Stimulated activated naive CD8-positive, alpha-beta T cell treated with anti-CD3 and anti-CD28 coated beads, Interleukin-15, Interleukin-2, amounts not matched to agents 100 ng/mL and 50 ng/mL, for 24 hours (primary cell): Measurements from ENCODE around the gene SLC36A2.
"Not testable (repeated sequence)": the region's sequence is repeated elsewhere in the genome, so short reads cannot be mapped to it uniquely, and the experiment has no call there.

Source experiments
- H3K27ac Mint-ChIP-seq: one replicate; pipeline ENCODE4 v1.8.0; 2021; ENCODE audit warnings: mild to moderate bottlenecking, mixed read lengths
- H3K27me3 Mint-ChIP-seq: one replicate; pipeline ENCODE4 v1.8.0; 2021; ENCODE audit warnings: mixed read lengths
- H3K36me3 Mint-ChIP-seq: one replicate; pipeline ENCODE4 v1.8.0; 2021; ENCODE audit warnings: low read depth, mixed read lengths
- H3K4me1 Mint-ChIP-seq: one replicate; pipeline ENCODE4 v1.8.0; 2021; ENCODE audit warnings: low read depth, mixed read lengths
- H3K4me3 Mint-ChIP-seq: one replicate; pipeline ENCODE4 v1.8.0; 2021; ENCODE audit warnings: mild to moderate bottlenecking, mixed read lengths
- H3K9me3 Mint-ChIP-seq: one replicate; pipeline ENCODE4 v1.8.0; 2021; ENCODE audit warnings: mixed read lengths

The SLC36A2 gene

DNA sequence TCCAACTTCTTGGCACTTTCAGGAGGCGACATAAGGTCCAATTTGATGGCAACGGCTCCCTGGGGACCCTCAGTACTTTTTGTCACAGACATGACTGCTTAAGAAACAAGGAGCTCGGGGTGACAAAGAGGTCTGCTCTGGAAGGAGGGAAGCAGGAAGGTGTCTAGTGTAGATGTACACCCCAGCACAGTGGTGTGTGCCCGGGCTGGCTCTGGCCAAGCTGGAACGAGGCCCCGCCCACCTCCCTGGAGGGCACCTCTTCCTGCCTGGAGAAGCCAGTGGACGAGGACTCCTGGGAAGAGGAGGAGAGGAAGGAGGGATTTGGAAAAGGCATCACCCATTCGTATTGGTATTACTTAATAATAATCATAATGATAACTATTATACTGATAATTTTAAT lies at the start of gene SLC36A2:
SLC36A2 (minus strand) TSS at position 191 of the 400 bp plus-strand sequence; CDS start at position 92, 99 bp downstream.
- Mint-ChIP-seq H3K4me1 (no peaks in the 10 kb centered on the region), H3K36me3 (no peaks in the 10 kb centered on the region), H3K9me3 (no peaks in the 10 kb centered on the region), H3K27me3 (peaks cover 41% of the 10 kb centered on the region), H3K4me3 (no peak within 1 kb of the TSS), H3K27ac (no peak within 1 kb of the TSS)

DNA sequence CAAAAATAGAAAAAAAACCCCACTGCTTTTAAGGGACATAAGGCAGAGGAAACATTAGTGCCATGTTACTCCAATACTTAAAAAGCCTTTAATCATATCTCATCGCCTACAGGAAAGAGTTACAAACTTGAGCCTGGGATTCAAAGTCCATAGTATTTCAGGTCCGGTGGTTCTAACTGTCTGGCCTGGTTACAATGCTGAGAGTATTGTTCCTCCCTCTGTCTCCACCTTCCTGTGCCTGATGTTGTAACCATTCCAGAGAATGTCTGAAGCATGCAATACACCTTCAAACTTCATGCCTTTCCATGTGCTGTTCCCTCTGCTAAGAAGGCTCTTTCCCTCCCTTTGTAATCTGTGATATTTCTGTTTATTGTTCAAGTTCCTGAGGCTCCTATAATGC lies 41.6 kb upstream of the SLC36A2 start:
- Mint-ChIP-seq H3K4me1 (no peaks in the 10 kb centered on the region), H3K9me3 (peaks cover 1% of the 10 kb centered on the region), H3K27me3 (peaks cover 18% of the 10 kb centered on the region), H3K27ac (no peak overlapping the region), H3K4me3 (no peak overlapping the region), H3K36me3 (no peaks in the 10 kb centered on the region)

DNA sequence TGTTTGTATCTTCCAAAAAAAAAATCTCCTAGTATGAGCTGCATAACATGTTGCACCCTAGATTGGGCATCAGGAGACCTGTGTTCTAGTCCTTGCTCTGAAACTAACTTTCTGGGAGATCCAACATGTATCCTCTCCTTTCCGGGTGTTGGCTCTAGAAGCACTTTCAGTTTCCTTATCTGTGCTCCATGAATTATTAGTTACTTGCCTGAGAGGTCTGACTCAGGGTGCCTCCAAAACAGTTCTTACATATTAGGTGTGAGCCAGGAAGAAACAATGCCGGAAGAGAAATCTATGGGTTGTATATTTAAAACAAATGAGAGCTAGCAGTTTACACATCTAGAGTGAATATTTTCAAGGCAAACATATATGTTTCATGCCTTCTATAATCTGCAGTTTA lies 36.7 kb upstream of the SLC36A2 start:
- Mint-ChIP-seq H3K36me3 (no peaks in the 10 kb centered on the region), H3K27me3 (peaks cover 12% of the 10 kb centered on the region), H3K27ac (no peak overlapping the region), H3K9me3 (no peaks in the 10 kb centered on the region), H3K4me1 (no peaks in the 10 kb centered on the region), H3K4me3 (no peak overlapping the region)

DNA sequence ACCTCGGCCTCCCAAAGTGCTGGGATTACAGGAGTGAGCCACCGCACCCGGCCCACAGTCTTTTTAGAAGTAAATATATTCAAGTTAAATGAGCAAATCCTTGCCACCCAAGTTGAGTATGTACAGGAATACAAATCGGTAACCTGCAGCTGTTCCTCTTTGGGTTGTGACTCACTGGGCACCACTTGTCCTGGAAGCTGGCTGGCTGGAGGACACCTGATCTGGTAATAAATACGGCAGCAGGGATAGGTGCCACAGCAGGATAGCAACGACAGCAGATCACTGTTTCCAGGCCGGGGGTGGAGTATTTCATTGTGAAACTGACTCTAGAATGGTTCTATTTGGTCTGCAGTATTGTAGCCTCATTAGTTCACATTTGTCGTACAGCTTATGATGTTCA lies 35.7 kb upstream of the SLC36A2 start:
- Mint-ChIP-seq H3K9me3 (no peaks in the 10 kb centered on the region), H3K4me1 (no peaks in the 10 kb centered on the region), H3K4me3 (no peak overlapping the region), H3K36me3 (no peaks in the 10 kb centered on the region), H3K27me3 (peaks cover 8% of the 10 kb centered on the region), H3K27ac (no peak overlapping the region)

DNA sequence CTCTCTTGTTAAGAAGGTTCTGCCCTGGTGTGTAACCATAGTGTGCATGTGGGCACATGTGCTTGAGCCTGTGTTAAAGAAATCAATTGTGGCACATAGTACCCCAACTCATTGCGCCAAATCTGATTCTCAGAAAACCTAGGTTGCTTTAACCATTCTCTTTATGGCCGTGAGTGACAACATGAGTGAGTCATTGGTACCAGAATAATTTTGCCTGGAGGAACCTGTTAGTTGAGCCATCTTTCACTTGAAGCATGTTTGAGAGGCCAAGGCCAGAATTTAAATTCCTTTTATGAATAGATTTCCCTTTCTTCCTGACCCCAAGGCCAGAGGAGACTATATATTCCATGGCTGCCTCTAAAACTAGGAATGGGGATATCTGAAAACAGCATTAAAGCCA lies 35.2 kb upstream of the SLC36A2 start:
- no peak overlapping the region for H3K27ac Mint-ChIP-seq
- no peaks in the 10 kb centered on the region for H3K9me3 Mint-ChIP-seq
- no peak overlapping the region for H3K4me3 Mint-ChIP-seq
- no peaks in the 10 kb centered on the region for H3K4me1 Mint-ChIP-seq
- no peaks in the 10 kb centered on the region for H3K36me3 Mint-ChIP-seq
- peaks cover 8% of the 10 kb centered on the region for H3K27me3 Mint-ChIP-seq

DNA sequence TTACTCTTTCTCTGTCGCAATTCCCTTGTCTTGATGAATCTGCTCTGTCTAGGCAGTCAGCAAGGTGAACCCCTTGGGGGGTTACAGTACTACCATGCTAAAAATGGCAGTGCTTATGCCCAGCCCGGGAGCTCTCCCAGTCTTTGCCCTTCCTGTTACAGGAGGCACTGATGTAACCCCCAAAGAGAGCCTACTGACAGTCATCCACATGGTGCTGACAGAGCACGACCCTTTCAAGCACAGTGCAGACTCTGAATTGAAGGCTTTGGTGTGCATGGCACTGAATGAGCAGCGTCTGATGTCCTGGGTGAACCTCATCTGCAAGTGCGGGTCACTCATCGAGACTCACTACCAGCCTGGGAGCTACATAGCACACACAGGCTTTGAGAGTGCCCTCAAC lies 34.5 kb upstream of the SLC36A2 start:
- Mint-ChIP-seq H3K4me1 (no peaks in the 10 kb centered on the region), H3K36me3 (no peaks in the 10 kb centered on the region), H3K27me3 (peaks cover 6% of the 10 kb centered on the region), H3K9me3 (no peaks in the 10 kb centered on the region), H3K27ac (no peak overlapping the region), H3K4me3 (no peak overlapping the region)

DNA sequence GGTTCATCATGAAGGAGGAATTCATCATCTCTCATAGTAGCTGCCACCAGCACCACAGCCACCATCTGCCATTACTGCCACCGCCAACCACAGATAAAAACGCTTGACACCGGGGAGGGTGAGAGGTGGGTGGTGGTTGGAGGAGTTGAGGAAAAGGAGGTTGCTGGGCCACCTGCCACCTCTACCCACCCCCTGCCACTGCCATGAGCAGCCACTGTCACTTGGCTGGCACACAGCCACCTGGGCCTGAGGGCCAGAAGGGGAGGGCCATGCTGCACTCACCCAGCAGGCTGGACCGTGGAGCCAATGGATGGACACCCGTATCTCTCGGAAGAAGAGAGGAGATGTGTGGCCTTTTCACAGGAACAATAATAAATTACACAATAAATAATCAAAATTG lies 31.3 kb upstream of the SLC36A2 start:
- Mint-ChIP-seq H3K4me3 (no peak overlapping the region), H3K36me3 (no peaks in the 10 kb centered on the region), H3K27me3 (no peaks in the 10 kb centered on the region), H3K9me3 (no peaks in the 10 kb centered on the region), H3K27ac (no peak overlapping the region), H3K4me1 (no peaks in the 10 kb centered on the region)

DNA sequence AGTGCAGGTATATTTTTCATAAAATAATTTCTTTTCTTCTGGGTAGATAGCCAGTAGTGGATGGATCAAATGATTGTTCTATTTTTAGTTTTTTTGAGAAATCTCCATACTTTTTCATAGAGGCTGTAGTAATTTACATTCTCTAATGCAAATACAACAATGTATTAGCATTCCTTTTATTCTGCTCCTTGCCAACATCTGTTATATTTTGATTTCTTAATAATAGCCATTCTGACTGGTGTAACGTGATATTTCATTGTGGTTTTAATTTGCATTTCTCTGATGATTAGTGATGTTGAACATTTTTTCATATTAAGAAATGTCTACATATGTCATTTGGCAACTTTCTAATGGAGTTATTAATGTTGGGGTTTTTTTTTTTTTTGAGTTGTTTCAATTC lies 27.2 kb upstream of the SLC36A2 start:
- Mint-ChIP-seq H3K27ac (no peak overlapping the region), H3K9me3 (no peaks in the 10 kb centered on the region), H3K4me1 (no peaks in the 10 kb centered on the region), H3K36me3 (no peaks in the 10 kb centered on the region), H3K4me3 (no peak overlapping the region), H3K27me3 (no peaks in the 10 kb centered on the region)

DNA sequence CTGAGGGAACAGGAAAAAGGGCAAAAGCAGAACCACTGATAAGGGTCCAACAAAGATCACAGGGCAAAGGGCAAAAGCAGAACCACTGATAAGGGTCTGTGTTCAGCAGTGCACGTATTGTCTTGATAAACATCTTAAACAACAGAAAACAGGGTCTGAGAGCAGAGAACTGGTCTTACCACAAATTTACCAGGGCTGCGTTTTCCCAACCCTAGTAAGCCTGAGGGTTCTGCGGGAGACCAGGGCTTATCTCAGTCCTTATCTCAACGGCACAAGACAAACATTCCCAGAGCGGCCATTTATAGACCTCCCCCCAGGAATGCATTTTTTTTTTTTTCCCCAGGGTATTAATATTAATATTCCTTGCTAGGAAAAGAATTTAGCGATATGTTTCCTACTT lies 19.7 kb upstream of the SLC36A2 start:
- Mint-ChIP-seq H3K27me3 (peaks cover 22% of the 10 kb centered on the region), H3K9me3 (peaks cover 47% of the 10 kb centered on the region)
- H3K27ac Mint-ChIP-seq, H3K4me1 Mint-ChIP-seq, H3K36me3 Mint-ChIP-seq, H3K4me3 Mint-ChIP-seq: not testable (repeated sequence)

DNA sequence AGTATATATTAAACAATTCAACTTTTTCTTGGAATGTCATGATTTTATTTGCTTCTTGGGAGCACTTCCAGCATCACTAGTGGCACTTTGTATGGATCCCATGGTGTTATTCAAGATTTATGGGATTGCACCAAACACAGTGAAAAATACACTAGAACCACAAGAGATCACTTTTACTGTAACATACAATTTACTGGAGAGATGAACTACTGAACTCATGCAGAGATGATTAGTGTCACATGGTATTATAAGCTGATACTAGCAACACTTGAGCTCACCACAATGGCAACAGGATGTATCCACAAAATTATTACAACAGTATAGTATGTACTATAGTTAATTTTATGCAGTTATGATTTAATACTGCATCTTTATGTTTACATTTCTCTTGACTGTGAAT lies 16.3 kb upstream of the SLC36A2 start:
- H3K27me3 Mint-ChIP-seq: peaks cover 31% of the 10 kb centered on the region

DNA sequence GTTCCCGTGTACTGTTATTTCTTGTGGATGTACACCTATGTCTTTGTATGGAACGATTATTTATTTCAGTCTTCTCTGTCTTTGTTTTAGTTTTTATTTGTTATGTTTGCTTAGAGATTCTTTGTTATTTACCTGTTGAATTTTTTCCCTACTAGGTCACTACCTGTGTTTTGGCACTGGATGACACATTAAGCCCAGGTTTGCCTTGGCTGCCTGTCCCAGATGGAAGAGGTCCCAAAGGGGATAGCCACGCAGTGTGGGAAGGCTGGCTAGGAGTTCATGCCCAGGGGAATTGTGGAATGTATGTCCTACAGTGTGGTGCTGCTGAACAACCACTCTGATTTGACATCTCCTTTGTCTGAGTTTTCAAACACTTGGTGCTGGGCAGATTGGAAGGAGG lies 15.6 kb upstream of the SLC36A2 start:
- H3K36me3 Mint-ChIP-seq: no peaks in the 10 kb centered on the region
- peaks cover 27% of the 10 kb centered on the region for H3K27me3 Mint-ChIP-seq
- no peak overlapping the region for H3K27ac Mint-ChIP-seq
- H3K9me3 Mint-ChIP-seq: peaks cover 44% of the 10 kb centered on the region
- H3K4me1 Mint-ChIP-seq: no peaks in the 10 kb centered on the region
- no peak overlapping the region for H3K4me3 Mint-ChIP-seq

More for the DNA sequence above, 16.3 kb upstream of the SLC36A2 start:
- no peak overlapping the region for H3K27ac Mint-ChIP-seq
- H3K4me1 Mint-ChIP-seq: no peaks in the 10 kb centered on the region
- H3K9me3 Mint-ChIP-seq: peaks cover 50% of the 10 kb centered on the region
- H3K4me3 Mint-ChIP-seq: no peak overlapping the region
- H3K36me3 Mint-ChIP-seq: no peaks in the 10 kb centered on the region

DNA sequence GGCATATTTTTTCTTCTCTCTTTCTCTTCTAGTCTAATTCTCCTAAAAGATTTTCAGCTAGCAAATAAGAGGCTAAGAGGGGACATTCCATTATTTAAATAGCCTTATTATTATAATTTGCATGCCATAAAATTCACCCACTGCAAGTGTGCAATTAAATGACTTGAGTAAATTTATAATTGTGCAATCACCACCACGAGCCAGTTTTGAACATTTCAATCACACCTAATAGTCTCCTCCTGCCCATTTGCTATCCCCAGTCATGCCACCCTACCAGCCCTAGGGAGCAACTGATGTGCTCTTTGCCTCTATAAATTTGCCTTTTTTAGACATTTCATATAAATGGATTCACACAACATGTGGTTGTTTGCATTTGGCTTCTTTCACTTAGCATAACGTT lies 12.0 kb upstream of the SLC36A2 start:
- H3K9me3 Mint-ChIP-seq: peaks cover 23% of the 10 kb centered on the region
- peaks cover 17% of the 10 kb centered on the region for H3K27me3 Mint-ChIP-seq
- no peak overlapping the region for H3K27ac Mint-ChIP-seq

DNA sequence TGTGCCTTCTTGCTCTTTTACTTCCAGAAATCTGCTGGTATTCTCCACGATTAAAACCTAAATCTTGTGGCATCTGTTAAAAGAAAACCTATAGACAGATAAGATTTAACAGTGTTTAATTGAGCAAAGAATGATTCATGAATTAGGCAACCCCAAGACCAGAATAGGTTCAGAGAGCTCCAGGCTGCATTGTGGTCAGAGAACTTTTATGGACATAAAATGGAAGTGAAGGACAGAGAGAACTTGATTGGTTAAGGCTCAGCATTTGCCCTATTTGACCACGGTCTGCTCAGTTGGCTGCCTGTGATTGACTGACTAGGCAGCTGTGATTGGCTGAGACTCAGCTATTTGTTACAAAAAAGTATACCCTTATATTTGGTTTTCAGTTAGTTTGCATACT lies 10.4 kb upstream of the SLC36A2 start:
- H3K27ac Mint-ChIP-seq: no peak overlapping the region
- H3K4me3 Mint-ChIP-seq: no peak overlapping the region
- peaks cover 8% of the 10 kb centered on the region for H3K27me3 Mint-ChIP-seq
- no peaks in the 10 kb centered on the region for H3K36me3 Mint-ChIP-seq
- peaks cover 14% of the 10 kb centered on the region for H3K9me3 Mint-ChIP-seq
- no peaks in the 10 kb centered on the region for H3K4me1 Mint-ChIP-seq

More for the DNA sequence above, 12.0 kb upstream of the SLC36A2 start:
- Mint-ChIP-seq H3K4me3 (no peak overlapping the region), H3K36me3 (no peaks in the 10 kb centered on the region), H3K4me1 (no peaks in the 10 kb centered on the region)

DNA sequence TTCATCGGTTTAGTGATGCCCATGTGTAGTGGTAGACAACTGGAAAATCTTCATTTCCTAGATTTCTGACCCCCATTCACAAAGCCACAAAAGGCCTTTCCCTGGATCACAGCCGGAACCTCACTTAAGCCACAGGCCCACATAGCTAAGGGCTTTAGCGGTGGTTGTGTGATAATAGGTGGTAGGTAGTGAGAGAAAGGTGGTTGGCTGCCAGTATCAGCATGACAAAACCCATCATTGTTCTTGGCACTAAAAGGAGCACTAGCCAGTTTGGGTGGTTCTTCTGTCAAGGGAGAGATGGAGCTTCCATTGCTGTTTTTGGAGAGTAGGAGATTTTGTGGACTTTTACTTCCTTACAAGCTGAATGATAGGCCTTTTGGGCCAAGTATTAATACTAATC lies 9.7 kb upstream of the SLC36A2 start:
- no peaks in the 10 kb centered on the region for H3K36me3 Mint-ChIP-seq
- H3K27ac Mint-ChIP-seq: no peak overlapping the region
- peaks cover 14% of the 10 kb centered on the region for H3K27me3 Mint-ChIP-seq
- no peaks in the 10 kb centered on the region for H3K4me1 Mint-ChIP-seq
- peaks cover 10% of the 10 kb centered on the region for H3K9me3 Mint-ChIP-seq
- H3K4me3 Mint-ChIP-seq: no peak overlapping the region

DNA sequence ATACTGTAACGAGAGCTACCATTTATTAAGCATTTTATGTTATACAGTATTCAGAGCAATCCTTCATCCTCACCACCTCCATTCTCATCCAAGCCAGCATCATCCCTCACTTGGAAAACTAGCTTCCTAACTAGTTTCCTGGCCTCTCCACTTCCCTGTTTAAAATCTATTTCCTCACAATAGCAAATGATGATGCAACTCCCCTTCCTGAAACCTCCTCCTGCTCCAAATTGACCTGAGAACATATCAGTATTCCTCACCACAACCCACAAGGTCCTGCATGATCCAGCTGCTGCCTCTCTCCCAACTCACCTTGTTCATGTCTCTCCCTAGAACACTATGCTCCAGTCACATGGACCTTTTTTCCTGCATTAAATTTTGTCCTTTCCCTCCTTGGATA lies 4.3 kb upstream of the SLC36A2 start:
- H3K36me3 Mint-ChIP-seq: no peaks in the 10 kb centered on the region
- no peaks in the 10 kb centered on the region for H3K4me1 Mint-ChIP-seq
- H3K27ac Mint-ChIP-seq: no peak overlapping the region
- no peak overlapping the region for H3K4me3 Mint-ChIP-seq
- H3K27me3 Mint-ChIP-seq: peaks cover 26% of the 10 kb centered on the region
- H3K9me3 Mint-ChIP-seq: no peaks in the 10 kb centered on the region

DNA sequence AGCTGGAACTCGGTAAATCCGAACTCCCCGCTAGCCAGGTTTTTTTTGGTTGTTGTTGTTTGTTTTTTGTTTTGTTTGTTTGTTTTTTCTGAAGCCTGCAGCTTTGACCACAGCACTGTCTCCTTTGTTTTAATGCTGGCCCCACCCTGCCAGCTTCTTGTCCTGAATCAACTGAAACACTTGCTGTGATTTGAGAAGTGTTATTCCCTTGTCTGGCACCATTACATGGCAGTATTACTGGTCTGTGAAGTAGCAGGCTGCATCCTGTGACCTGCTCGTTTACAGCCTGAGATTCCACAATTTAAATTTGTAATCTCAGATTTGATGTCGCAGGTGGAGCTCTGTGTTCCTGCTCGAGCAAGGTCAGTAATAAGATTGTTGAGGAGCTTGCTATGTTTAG lies 1.4 kb upstream of the SLC36A2 start:
- H3K9me3 Mint-ChIP-seq: no peaks in the 10 kb centered on the region
- H3K36me3 Mint-ChIP-seq: no peaks in the 10 kb centered on the region
- no peak overlapping the region for H3K4me3 Mint-ChIP-seq
- H3K27me3 Mint-ChIP-seq: peaks cover 44% of the 10 kb centered on the region
- H3K4me1 Mint-ChIP-seq: no peaks in the 10 kb centered on the region
- no peak overlapping the region for H3K27ac Mint-ChIP-seq
